Measurements from ENCODE around the gene GAS6.
"Not testable (repeated sequence)": the region's sequence is repeated elsewhere in the genome, so short reads cannot be mapped to it uniquely, and the experiment has no call there.

The GAS6 gene

DNA sequence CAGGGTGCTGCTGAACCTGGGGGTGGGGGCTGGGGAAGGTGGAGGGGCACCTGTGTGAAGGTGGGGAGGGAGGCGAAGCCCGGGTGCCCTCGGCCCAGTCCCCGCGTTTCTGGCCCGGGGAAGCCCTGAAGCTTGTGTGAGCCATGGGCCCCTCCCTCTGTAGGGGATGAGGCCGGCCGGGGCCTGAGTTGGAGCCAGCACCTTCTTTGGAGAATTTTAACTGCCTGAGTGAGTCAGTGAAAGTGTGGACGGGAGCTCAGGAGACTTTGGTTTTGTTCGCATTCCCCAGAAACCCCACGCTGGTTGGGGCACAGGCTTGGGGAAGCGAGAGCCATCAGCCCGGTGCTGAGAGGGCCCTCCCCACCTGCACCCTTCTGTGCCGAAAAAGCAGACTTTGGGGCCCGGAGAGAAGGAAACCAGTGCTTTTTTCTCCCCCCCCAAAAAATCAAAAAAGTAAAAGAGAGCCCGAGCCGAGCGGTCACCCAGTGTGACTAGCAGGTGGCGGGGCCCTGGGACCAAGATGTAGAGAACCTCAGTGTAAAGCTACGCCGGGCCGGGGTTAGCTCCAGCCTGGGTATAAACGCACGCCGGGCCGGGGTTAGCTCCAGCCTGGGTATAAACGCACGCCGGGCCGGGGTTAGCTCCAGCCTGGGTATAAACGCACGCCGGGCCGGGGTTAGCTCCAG is 59.7 kb downstream of the GAS6 start:
- no peak for DNase-seq

GRCh38 chr13:113803409-113804016 is 60.4 kb downstream of the GAS6 start:
- DNase-seq = no peak

DNA sequence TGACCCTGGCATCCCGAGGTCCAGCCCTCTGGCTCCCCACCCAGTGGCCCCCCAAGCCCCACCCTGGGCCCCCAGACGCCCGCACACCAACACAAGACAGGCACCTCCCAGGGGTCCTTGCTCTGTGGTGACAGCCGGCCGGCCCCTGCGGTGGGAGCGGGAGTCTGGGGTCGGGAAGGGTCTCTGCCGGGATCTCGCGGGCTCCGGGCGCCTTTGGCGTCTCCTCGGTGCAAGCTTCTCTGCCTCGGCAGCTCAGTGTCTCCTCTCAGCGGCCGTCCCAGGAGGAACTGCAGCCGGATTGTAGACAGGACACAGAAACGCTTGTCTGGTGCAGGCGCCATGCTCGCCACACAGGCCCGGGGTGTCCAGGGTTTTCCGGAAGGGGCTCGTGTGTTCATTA is 61.1 kb downstream of the GAS6 start:
- DNase-seq = no peak

DNA sequence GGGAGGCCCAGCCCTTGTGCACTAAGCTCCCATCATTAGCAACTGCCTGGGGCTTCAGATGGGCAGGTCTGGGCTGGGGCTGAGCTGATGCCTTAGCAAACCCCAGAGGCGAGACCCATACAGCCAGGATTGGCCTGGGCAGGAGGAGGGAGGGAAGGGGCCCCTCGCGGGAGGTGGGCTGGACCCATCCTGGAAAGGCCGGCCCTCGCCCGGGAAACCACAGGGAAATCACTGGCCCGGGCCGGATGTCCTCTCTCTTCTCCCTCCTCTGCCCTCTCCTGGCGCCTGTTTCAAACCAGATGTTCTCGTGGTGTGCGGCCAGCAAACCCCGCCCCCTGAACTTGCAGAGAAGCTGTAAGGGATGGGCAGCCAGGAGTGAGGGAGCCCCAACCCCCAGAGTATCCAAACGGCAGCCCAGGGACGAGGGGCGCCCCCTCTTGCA is 61.8 kb downstream of the GAS6 start:
- no peak for DNase-seq

- DNase-seq = no peak
Measured at GRCh38 chr13:113801289-113801961, 62.5 kb downstream of the GAS6 start.

- DNase-seq = no peak
Measured at GRCh38 chr13:113800576-113800926, 63.3 kb downstream of the GAS6 start.

GRCh38 chr13:113798200-113798811 is 65.6 kb downstream of the GAS6 start:
- no peak for DNase-seq

GRCh38 chr13:113796964-113797676 is 66.8 kb downstream of the GAS6 start:
- no peak for DNase-seq

DNA sequence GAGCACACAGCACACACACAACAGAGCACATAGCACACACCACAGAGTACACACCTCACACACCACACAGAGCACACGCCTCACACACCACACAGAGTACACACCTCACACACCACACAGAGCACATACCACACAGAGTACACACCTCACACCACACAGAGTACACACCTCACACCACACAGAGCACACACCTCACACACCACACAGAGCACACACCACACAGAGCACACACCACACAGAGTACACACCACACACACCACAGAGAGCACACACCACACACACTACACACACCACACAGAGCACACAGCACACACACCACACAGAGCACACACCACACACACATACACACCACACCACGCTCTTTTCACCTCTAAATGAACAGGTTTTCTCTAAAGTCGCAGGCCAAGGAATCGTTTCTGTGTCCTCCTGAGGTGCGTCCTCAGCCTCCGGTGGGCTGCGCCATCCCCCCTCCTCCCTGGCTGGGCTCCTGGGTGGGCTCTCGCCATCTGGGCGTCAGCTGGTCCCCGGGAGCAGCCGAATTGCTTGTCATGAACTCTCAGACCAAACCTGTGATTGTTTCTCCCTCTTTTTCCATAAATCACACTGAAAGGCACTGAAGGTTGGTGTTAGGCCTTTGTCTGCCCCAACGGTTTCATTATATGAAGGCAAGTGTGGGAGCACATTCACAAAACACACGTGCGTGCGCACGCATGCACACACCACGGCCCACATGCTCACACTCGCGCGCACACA is 67.5 kb downstream of the GAS6 start:
- DNase-seq = no peak

DNA sequence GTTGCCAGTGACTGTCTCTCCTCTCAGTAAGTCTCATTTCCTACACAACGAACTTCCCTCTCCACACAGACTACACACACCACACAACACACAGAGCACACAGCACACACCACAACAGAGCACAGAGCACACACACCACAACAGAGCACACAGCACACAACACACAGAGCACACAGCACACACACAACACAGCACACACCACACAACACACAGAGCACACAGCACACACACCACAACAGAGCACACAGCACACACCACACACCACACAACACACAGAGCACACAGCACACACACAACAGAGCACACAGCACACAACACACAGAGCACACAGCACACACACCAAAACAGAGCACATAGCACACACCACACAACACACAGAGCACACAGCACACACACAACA is 68.5 kb downstream of the GAS6 start:
- not testable (repeated sequence) for DNase-seq

DNA sequence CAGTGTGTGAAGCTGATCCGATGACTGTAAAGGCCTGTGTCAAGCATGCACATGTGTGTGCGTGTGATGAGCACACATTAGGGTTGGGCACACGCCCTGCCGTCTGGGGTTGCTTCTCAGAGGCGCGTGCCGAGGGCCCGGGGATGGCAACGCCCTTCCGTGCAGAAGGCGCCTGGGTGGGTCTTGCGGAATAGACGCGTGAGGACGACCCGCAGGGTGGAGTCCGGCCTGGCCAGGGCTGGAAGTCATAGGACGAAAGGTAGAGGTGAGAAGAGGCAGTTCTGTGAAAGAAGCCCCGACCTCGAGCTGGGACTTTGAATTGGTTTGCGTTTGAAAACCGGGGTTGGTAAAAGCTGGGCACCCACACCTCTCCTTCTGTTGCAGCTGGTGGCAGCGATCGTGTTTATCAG is 69.1 kb downstream of the GAS6 start:
- DNase-seq = no peak

DNA sequence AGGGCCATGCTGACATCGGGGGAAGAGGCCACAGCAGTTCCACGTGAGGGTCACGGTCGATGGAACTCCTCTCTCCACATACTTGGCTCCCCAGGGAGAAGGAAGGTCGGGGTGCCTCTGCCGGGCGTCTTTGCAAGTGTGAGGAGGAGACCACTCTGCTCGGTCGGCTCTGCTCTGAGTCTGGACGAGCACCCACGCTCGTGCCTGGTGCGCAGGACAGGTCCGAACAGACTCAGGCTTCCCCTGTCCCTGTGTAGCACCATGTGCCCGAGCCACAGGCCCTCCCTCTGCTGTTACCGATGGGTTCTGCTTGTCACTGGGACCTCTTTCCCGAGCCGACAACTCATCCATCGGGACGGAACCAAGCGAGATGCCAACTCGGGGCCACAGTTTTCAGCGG is 69.8 kb downstream of the GAS6 start:
- DNase-seq = no peak

- no peak for DNase-seq
Measured at GRCh38 chr13:113793718-113794085, 70.2 kb downstream of the GAS6 start.

- DNase-seq = no peak
Measured at GRCh38 chr13:113792886-113793717, 70.8 kb downstream of the GAS6 start.

DNA sequence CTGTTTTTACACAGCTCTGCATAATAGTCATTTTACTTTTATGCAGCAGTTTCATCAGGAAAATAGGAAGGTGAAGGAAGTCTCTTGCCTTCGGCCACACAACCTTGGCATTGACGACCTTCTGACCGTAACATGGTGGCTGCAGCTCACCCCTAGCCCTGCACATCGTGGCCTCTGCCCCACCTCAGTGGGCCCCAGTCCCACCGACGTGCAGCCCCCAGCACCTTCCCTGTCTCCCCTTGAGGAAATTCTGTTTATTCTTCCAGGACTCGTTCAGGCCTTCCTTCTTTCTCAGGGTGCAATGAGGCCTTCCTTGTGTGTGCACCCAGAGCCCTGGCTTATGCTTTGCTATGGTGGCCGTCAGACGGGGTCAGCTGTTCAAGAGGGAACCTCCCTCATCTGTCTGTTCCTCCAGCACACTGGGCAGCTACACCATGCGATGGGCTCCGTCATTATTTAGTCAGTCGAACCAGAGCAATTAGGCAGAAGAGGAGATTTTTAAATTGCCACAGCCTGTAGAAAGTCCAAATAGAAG is 71.6 kb downstream of the GAS6 start:
- DNase-seq = no peak

DNA sequence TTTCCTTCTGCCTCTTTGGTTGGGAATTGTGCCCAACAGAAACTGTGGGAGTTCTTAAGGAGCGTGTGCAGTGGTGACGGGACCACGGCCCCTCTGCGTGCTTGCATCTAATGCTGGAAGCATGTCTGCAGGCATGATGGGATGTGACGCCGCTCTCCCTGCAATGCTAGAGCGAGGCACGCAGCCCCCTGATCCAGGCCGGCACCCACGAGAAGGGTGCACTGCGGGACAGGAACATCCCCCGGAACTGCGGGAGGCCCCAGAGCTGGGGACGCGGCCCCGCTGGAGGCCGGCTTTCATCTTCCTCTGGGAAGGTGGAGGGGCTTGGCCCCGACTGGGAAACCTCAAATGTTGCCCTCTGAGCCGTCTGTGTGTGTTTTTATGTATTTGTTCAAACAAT is 72.1 kb downstream of the GAS6 start:
- DNase-seq = no peak

DNA sequence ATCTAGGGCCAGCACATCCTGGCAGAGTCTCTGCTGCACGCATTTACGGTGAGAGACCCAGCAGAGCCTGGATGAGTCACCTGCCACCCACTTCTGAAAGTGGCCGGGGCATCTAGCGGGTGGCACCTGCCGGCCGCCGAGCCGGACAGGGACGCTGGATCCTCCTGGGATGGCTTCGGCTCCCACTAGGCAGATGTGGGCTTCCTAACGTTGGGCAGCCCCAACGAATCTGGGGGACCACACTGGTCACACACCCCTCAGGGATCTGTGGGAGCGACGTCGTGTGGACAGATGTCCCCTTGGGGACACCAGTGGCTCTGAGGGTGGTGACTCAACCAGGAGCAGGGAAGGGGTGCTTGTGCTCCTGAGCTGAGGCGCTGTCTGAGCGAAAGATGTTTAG is 72.7 kb downstream of the GAS6 start:
- no peak for DNase-seq

GRCh38 chr13:113789931-113790330 is 73.9 kb downstream of the GAS6 start:
- not testable (repeated sequence) for DNase-seq

GRCh38 chr13:113789167-113789566 is 74.7 kb downstream of the GAS6 start:
- no peak for DNase-seq

DNA sequence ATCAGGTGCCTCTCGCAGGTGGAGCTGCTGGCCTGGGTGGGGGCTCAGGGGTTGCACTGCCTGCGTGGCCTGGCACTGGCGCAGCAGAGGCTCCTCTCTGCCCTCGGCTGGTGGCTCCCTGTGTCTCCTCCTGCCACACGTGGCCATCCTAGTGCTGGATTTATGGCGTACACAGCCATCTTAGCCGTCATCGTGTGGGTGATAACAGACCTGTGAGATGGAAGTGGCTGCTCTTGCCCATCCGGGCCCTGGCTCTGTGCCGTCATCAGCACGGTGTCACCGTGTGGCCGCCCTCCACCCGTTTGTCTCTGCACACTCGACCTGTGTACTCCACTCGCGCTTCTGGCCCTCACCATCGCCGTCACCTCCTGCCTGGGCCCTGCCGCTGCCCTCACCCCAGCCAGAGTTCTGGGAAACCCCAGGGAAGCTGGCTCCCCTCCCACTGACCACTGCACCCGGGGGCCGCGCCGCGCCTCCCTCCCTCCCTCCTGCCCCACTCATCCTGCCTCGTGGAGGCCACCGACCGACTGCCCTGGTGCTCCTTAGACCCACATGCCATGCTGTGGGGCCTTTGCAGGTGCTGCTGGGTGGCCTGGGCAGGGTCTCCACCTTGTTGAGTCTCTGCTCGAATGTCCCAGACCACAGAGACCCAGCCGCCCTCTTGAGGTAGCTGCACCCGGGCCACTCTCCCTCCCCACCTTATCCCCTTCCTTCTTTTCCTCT is 75.3 kb downstream of the GAS6 start:
- no peak for DNase-seq

DNA sequence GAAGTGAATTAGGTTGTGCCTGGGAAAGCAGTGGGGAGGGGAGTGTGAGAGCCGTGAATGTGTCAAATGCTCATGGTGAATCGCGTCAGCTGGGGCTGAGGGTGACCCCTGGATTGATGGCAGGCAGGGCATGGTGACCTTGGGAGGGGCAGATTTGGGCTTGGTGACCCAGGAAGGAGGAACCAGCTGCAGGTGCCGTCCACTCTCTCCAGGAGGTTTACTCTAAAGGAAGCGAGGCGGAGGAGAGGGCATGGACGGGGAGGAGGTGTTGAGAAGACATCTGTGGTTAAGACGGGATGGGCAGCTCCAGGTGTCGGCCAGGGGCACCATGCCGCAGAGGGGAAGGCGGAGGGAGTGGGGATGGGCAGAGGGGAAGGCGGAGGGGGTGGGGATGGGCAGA is 76.2 kb downstream of the GAS6 start:
- DNase-seq = no peak

Measured in NCI-H1048 (cell line).